A673 (cell line): ENCODE measurements around the gene CDH6.

Source experiments
- CTCF ChIP-seq: fragments of 300-800, 200-600 bp; sonication (generic); conservative IDR thresholded peaks from 2 replicates; pipeline ENCODE4 v1.5.1; 2017; ENCODE audit warnings: low read depth, mild to moderate bottlenecking, antibody characterized with exemption, low read length, moderate library complexity, mixed read lengths
- EZH2 ChIP-seq: fragments of 200-600 bp; sonication (generic); IDR thresholded peaks from 2 replicates; pipeline ENCODE4 v1.6.1; 2017; ENCODE audit warnings: borderline replicate concordance, low read depth, mild to moderate bottlenecking, mixed read lengths, antibody characterized with exemption, low read length; ENCODE audit not compliant: poor library complexity, severe bottlenecking

GRCh38 chr5:31317665-31318064 is 124.2 kb downstream of the CDH6 start:
- TF ChIP-seq CTCF (no peak), EZH2 (no peak)
